ENCODE measurements around the gene WDR38.
"Not testable (repeated sequence)": the region's sequence is repeated elsewhere in the genome, so short reads cannot be mapped to it uniquely, and the experiment has no call there.

The WDR38 gene

GRCh38 chr9:124834591-124834990 is 18.7 kb upstream of the WDR38 start:
- no peak for DNase-seq

- peak; percentile 64 for DNase-seq
Measured at GRCh38 chr9:124835026-124835557, 18.2 kb upstream of the WDR38 start.

GRCh38 chr9:124838132-124838531 is 15.1 kb upstream of the WDR38 start:
- DNase-seq = not testable (repeated sequence)

GRCh38 chr9:124838567-124839275 is 14.5 kb upstream of the WDR38 start:
- DNase-seq = not testable (repeated sequence)

- DNase-seq = no peak
Measured at GRCh38 chr9:124839612-124840299, 13.5 kb upstream of the WDR38 start.

GRCh38 chr9:124840300-124840833 is 12.9 kb upstream of the WDR38 start:
- DNase-seq = no peak

- DNase-seq = no peak
Measured at GRCh38 chr9:124841075-124841821, 12.0 kb upstream of the WDR38 start.

GRCh38 chr9:124843456-124844034 is 9.7 kb upstream of the WDR38 start:
- no peak for DNase-seq

- DNase-seq = no peak
Measured at GRCh38 chr9:124844291-124844690, 9.0 kb upstream of the WDR38 start.

GRCh38 chr9:124846467-124846866 is 6.8 kb upstream of the WDR38 start:
- not testable (repeated sequence) for DNase-seq

GRCh38 chr9:124846969-124847368 is 6.3 kb upstream of the WDR38 start:
- DNase-seq = no peak

- no peak for DNase-seq
Measured at GRCh38 chr9:124849801-124850200, 3.5 kb upstream of the WDR38 start.

GRCh38 chr9:124852121-124852828 is 985 bp upstream of the WDR38 start:
- DNase-seq = no peak

- DNase-seq = no peak
Measured at GRCh38 chr9:124853605-124854143, 414 bp downstream of the WDR38 start.

GRCh38 chr9:124854161-124854560 is 901 bp downstream of the WDR38 start:
- no peak for DNase-seq

- no peak for DNase-seq
Measured at GRCh38 chr9:124854822-124855221, 1.6 kb downstream of the WDR38 start.

- DNase-seq = no peak
Measured at GRCh38 chr9:124855566-124855943, 2.3 kb downstream of the WDR38 start.

- no peak for DNase-seq
Measured at GRCh38 chr9:124855944-124856765, 2.9 kb downstream of the WDR38 start.

- DNase-seq = no peak
Measured at GRCh38 chr9:124857533-124858162, 4.4 kb downstream of the WDR38 start.

GRCh38 chr9:124858330-124859046 is 5.2 kb downstream of the WDR38 start:
- DNase-seq = no peak

All from NCI-H510A treated with DMSO at 0.1 percent for 48 hours (cell line).